SK-N-SH (cell line): ENCODE data around the gene ROBO1.

Experiments
- CHD2 ChIP-seq: fragments of 150-350 bp; IDR thresholded peaks from 2 replicates; pipeline ENCODE4 v1.6.1; 2018; ENCODE audit warnings: low read length; ENCODE audit not compliant: partially characterized antibody
- CTCF ChIP-seq: fragments of 200-600 bp; sonication (generic); IDR thresholded peaks from 2 replicates; pipeline ENCODE4 v1.6.1; 2017; ENCODE audit warnings: antibody characterized with exemption, mild to moderate bottlenecking, moderate library complexity
- EP300 ChIP-seq, 2 experiments: IDR thresholded peaks; 2 replicates each; pipeline versions ENCODE4 v1.4.0 to v1.6.1; 2012; ENCODE audit warnings: borderline replicate concordance in 1 of 2, low read depth in 1 of 2, low read length in 1 of 2
- EZH2phosphoT487 ChIP-seq: fragments of 200-600 bp; sonication (generic); IDR thresholded peaks from 2 replicates; pipeline ENCODE4 v1.6.1; 2017; ENCODE audit warnings: low read depth, mixed run types, mild to moderate bottlenecking, antibody characterized with exemption, moderate library complexity, borderline replicate concordance
- FOXM1 ChIP-seq: IDR thresholded peaks from 2 replicates; pipeline ENCODE4 v1.4.0; 2012; ENCODE audit warnings: low read depth, mild to moderate bottlenecking
- MAX ChIP-seq: IDR thresholded peaks from 2 replicates; pipeline ENCODE4 v1.4.0; 2012; ENCODE audit warnings: low read depth
- MXI1 ChIP-seq: IDR thresholded peaks from 2 replicates; pipeline ENCODE4 v1.6.1; 2012; ENCODE audit warnings: mild to moderate bottlenecking, low read depth, low read length, improper control_type of control experiment
- NFIC ChIP-seq: IDR thresholded peaks from 2 replicates; pipeline ENCODE4 v1.4.0; 2012; ENCODE audit warnings: borderline replicate concordance
- POLR2AphosphoS5 ChIP-seq: IDR thresholded peaks from 2 replicates; pipeline ENCODE4 v1.6.1; 2012; ENCODE audit warnings: low read depth, low read length
- RAD21 ChIP-seq: IDR thresholded peaks from 2 replicates; pipeline ENCODE4 v1.6.1; 2012; ENCODE audit warnings: mild to moderate bottlenecking, low read length
- REST ChIP-seq: IDR thresholded peaks from 2 replicates; pipeline ENCODE4 v1.6.1; 2012; ENCODE audit warnings: mild to moderate bottlenecking, low read depth, low read length, moderate library complexity
- RFX5 ChIP-seq: IDR thresholded peaks from 2 replicates; pipeline ENCODE4 v1.6.1; 2012; ENCODE audit warnings: mild to moderate bottlenecking, improper control_type of control experiment, low read length
- SIN3A ChIP-seq: IDR thresholded peaks from 2 replicates; pipeline ENCODE4 v1.6.1; 2012; ENCODE audit warnings: low read depth, mild to moderate bottlenecking, low read length, moderate library complexity, borderline replicate concordance
- SMC3 ChIP-seq: IDR thresholded peaks from 2 replicates; pipeline ENCODE4 v1.6.1; 2012; ENCODE audit warnings: low read depth, low read length, improper control_type of control experiment

- TF ChIP-seq CTCF (no peak), REST (no peak), EZH2phosphoT487 (no peak), POLR2AphosphoS5 (no peak), FOXM1 (no peak), RFX5 (no peak), CHD2 (no peak), SIN3A (no peak), MXI1 (no peak), RAD21 (no peak), SMC3 (no peak), NFIC (no peak), MAX (no peak), EP300 (IDR thresholded peaks at IDR 0.05; ENCODE audit: borderline replicate concordance in 1 of 2, low read depth in 1 of 2, low read length in 1 of 2) (no peak)
Measured at GRCh38 chr3:79453600-79453999, 314.2 kb downstream of the ROBO1 start.
